DLD1 (cell line): ENCODE measurements around the gene KIF9.
"Not testable (repeated sequence)": the region's sequence is repeated elsewhere in the genome, so short reads cannot be mapped to it uniquely, and the experiment has no call there.

Experiments
- in situ Hi-C: cut with HindIII; loops from 2 replicates; pipeline ENCODE4 v1.10.0; 2017; ENCODE audit warnings: low sequenced_read_pairs

KIF9 gene

GRCh38 chr3:47251689-47252088 lies 30.9 kb downstream of the KIF9 start:
- in situ Hi-C loops: no loop called here

DNA sequence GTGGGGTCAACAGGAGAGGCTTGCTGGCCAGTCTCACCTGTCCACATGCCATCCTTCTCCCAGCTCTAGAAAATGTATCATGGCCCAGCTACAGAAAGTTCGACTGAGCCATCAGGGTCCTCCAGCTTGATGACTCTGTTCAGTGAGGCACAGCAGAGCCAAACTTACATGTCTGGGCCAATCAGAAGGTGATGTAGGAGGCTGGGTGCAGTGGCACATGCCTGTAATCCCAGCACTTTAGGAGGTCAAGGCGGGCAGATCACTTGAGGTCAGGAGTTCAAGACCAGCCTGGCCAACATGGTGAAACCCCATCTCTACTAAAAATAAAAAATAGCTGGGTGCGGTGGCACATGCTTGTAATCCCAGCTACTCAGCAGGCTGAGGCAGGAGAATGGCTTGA lies 31.5 kb downstream of the KIF9 start:
- in situ Hi-C loops: not testable (repeated sequence)

DNA sequence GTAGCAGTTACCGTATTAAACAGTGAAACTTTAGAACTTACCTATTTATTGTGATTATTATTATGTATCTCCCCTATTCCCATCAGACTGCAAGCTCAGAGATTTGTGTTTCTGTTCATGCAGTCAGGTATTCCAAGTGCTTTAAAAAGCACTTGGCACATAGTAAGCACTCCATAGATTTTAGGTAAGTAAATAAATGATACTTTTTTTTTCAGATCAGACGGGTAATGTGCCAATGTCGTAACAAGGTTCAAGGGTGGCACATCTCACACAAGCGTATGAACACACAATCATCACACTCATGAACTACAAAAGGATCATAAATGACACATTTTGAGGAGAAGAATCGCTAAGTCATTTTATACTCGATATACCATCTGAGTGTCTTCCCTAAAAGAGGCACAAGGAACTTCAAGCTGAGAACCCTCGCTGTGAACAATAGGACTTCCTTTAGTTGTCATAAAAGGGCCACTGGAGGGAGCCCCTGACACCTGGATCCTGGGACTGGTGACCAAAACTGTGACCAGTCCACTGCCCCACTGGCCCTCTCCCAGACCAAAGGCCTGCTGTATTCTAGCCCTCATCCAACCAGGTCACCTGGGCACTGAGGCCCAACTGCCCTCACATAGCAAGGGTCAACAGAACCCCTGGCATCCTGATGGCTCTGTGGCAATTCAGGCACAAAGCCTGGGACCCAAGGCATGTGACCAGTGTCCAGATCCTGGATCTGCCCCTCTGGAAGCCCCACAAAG lies 32.1 kb downstream of the KIF9 start:
- in situ Hi-C loops: no loop called here

- in situ Hi-C loops: no loop called here
Observed at GRCh38 chr3:47247131-47248064, 35.2 kb downstream of the KIF9 start.

DNA sequence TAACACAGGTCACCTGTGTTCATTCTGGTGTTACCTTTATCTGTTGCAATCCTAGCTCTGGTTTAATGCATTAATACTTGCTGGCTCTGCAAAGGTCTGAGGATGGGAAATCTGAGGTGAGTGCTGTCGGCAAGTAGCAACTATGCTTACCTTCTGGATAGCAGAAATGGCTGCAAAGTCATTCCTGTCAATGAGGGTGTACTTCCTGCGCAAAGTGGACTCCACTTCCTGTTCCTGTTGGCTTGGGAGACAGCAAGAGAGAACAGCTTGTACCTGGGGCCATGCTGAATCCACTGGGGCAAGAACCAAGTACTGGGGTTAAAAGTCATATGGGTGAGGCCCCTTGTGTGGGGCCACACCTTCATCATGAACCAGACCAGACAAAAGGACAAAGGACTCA lies 37.3 kb downstream of the KIF9 start:
- in situ Hi-C loops: no loop called here

DNA sequence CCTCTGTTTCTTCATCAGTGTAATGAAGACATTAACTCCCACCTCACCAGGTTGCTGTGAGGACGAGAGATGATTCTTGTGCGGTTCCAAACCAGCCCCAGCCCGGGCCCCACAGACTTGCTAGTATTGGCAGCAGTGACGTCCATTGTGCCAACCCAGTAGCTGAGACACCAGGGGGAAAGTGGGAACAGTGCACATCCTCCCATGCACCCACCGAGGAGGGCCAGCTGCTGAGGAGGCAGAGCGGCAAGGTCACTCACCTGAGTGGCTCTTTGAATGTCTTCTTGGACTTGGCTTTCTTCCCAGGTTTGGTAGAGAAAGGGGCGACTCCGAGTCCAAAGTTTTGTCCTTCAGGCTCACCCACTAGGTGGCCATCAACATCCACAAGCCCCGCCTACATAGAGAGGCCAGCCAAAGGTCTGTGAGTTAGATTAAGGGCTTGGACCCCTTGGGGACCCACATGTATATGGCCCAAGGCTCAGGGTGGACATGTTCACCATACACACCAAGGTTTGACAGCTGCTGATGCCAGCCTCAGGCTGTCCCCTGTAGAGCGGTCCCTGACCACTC lies 38.0 kb downstream of the KIF9 start:
- in situ Hi-C loops: no loop called here

DNA sequence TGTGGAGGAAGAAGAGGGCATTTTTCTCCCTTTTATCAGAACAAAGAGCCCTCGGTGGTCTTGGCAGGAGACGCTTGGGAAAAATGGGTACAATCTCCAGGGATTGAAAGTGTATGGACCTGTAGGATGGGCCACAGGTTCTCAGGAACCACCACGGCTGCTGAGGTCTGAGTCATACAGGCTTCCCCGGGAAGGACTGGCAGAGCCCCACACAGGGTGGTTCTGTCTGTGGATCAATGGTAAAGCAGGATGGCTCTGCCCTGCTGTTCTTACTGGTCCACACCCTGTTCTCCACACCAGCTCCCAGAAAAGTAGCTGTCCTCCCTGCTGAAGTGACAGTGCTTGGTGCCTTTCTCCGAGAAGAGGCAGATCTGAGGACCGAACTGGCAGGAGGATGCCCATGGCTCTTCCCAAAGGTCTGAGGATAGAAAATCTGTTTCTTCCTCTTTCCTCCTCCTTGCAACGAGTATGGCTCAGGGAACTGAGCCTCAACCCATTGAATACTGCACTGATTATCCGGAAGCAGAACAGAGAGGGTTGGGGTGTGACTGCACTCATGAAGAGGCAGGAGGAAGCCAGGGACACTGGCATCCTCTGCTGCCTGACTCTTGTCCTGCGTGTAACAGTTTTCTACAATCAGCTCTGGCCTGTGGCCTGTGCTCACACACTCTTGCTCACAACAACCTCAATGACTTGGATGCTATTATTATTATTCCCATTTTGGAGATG lies 39.0 kb downstream of the KIF9 start:
- in situ Hi-C loops: no loop called here

GRCh38 chr3:47239929-47240328 lies 42.7 kb downstream of the KIF9 start:
- in situ Hi-C loops: no loop called here

GRCh38 chr3:47238017-47238416 lies 44.6 kb downstream of the KIF9 start:
- in situ Hi-C loops: no loop called here

- in situ Hi-C loops: no loop called here
Observed at GRCh38 chr3:47228088-47228487, 54.5 kb downstream of the KIF9 start.

DNA sequence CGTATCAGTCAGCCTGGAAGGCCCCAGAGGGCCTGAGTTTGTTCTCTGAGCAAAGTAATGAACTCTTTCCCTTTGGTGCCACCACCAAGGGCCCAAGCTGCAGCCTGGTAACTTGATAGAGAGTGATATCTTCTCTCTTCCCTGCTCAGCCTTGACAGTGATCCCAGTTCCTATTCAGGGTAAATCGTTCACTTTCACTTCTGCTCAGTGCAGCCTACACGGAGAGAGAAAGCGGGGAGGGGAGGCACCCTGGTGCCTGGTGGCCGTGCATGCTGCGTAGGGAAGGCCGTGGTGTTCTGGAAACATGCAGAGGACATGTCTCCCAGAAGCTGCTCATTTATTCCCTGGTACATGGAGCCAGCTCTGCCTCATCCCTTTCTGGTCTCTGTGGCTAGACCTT lies 54.9 kb downstream of the KIF9 start:
- in situ Hi-C loops: no loop called here

DNA sequence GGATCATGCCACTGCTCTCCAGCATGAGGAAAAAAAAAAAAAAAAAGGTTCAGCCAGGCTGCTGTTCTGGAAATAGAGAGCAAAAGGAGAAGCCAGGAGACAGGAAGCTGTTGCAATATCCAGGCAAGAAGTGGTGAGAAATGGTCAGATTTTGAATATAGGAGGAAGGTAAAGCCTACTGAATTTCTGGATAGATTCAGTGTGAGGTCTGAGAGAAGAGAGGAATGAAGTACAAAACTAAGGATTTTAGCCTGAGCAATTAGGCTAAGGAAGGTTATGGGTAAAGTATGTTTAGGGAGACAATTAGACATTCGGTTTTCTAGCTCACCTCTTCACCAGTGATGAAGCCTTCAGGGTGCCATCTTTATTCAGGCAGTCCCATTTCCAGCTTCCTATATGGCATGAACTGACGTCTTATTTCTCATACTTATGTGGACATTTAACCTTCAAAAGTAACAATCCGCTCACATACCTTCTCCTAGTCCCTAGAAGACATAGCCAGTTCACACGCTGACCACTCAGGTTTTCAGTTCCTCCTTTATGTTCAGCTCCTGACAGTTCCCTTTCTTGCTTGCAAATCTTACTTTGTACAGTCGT lies 57.2 kb downstream of the KIF9 start:
- in situ Hi-C loops: no loop called here

DNA sequence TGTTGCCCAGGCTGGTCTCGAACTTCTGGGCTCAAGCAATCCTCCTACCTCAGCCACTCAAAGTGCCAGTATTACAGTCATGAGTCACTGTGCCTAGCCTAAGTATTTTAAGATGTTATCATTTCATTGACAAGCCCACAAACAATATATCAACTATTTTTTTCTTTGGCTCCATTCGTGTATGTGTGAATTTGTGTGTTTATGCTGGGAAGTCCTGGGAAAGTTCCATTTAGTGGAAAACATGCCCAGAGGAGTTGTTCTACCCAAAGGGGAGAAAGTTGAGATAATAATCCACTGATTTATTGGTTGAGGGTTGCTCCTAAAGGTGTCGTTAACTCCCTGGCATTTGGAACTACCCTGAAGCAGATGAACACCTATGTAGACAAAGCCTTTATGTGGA lies 58.8 kb downstream of the KIF9 start:
- in situ Hi-C loops: no loop called here

DNA sequence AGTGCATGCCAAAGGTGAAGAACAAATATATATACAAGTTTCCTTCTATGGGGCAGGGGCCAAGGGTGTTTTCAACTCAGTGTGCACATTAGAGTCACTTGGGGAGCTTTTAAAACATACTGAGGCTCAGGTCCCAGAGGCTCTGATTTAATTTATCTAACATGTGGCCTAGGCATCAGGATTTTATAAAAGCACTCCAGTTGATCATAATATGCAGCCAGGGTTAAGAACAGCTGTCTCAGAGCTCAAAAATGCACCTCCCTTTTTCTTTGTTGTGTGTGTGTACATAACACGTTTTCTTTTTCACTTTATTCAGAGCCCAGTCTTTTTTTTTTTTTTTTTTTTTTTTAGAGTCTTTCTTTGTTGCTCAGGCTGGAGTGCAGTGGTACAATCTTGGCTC lies 60.8 kb downstream of the KIF9 start:
- in situ Hi-C loops: no loop called here

DNA sequence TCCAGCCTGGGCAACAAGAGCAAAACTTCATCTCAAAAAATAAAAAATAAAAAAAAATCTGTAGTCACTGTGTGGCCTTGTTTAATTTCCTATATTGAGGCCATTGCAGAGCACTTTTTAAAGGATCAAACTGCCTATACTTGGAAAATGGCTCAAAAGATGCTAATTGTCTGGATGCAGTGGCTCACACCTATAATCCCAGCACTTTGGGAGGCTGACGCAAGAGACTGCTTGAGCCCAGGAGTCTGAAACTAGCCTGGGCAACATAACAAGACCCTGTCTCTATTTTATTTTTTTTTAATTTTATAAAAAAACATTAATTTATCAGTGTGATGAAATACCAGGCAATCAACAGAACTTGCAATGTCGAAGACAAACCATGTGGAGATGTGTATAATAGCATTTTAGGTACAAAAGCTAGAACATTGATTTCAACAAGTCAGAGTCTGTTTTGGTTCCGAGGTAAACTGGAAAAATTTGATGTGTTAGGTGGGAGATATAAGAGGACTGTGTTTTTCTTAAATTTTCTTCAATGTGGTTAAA lies 71.7 kb downstream of the KIF9 start:
- in situ Hi-C loops: no loop called here

GRCh38 chr3:47206022-47206421 lies 76.6 kb downstream of the KIF9 start:
- in situ Hi-C loops: not testable (repeated sequence)

DNA sequence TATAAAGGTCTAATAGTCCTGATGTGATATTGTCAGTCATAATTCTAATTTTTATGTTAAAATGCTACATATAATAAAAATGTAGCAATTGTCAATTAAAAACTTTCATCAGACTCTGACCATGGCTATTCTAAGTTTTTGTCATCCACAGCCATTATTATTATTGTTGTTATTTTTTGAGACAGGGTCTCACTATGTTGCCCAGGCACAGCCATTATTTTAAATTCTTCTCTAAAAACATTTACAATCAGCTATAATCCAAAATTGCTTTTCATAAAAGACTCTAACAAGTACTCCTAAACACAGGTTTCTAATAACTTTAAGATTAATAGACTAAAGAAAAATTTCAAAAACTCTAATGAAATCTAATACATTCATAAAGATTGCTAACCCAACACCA lies 77.7 kb downstream of the KIF9 start:
- in situ Hi-C loops: no loop called here

GRCh38 chr3:47202542-47202941 lies 80.1 kb downstream of the KIF9 start:
- in situ Hi-C loops: no loop called here

DNA sequence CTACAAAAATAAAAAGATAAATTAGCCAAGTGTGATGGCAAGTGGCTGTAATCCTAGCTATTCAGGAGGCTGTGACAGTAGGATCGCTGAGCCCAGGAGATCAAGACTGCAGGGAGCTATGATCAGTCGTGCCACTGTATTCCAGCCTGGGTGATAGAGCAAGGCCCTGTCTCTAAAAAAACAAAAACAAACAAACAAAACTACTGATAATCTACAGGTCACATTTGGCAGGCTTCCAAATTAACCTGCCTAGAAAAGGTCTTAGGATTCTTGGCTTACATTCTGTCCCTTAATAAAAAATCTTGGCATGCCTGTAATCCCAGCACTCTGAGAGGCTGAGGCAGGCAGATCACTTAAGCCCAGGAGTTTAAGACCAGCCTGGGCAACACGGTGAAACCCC lies 85.3 kb downstream of the KIF9 start:
- in situ Hi-C loops: no loop called here

- in situ Hi-C loops: no loop called here
Observed at GRCh38 chr3:47194994-47195393, 87.6 kb downstream of the KIF9 start.
